ENCODE measurements around the gene SP1. TPM values are rescaled to one million over a fixed set of nuclear protein-coding genes. Genes with fewer than 3 reads are reported as not detected.

SP1 gene
- total and polyA plus RNA-seq, 9 of the 15 experiments (the other 6 are each of a cell fraction or from before 2014, with no cell fraction given): 8.0 to 65.5 (median 41.6) TPM

GRCh38 chr12:53452159-53453077 lies 72.4 kb downstream of the SP1 start (continued):
- no peak for TF ChIP-seq TRIM25 (IDR thresholded peaks at IDR 0.05; ENCODE audit: borderline replicate concordance)
- peak; percentile 73 for TF ChIP-seq ZBTB2 (IDR thresholded peaks at IDR 0.05)
- TF ChIP-seq TOE1 (IDR thresholded peaks at IDR 0.05; ENCODE audit: borderline replicate concordance): no peak
- no peak for TF ChIP-seq TOE1 (CRISPR knock-in tag; IDR thresholded peaks at IDR 0.05; ENCODE audit: borderline replicate concordance, low read depth)
- peak; percentile 64; the same call in 1 of the 2 replicates for TF ChIP-seq E2F3 (CRISPR knock-in tag; IDR thresholded peaks at IDR 0.05)
- TF ChIP-seq ILF3 (IDR thresholded peaks at IDR 0.05; ENCODE audit: borderline replicate concordance): no peak
- no peak for TF ChIP-seq ZEB2 (IDR thresholded peaks at IDR 0.05)
- TF ChIP-seq CXXC5 (CRISPR knock-in tag; IDR thresholded peaks at IDR 0.05): peak; percentile 25
- TF ChIP-seq RNF219 (CRISPR knock-in tag; IDR thresholded peaks at IDR 0.05): no peak
- no peak for TF ChIP-seq MBD2 (IDR thresholded peaks at IDR 0.05; ENCODE audit: borderline replicate concordance, low read depth)
- TF ChIP-seq KDM4B (IDR thresholded peaks at IDR 0.05; ENCODE audit: borderline replicate concordance in 2 of 2, low read depth in 1 of 2): peak in 1 of 2 experiments; percentile 94; a peak in 2 of 4 replicates
- no peak for TF ChIP-seq CREB3L1 (IDR thresholded peaks at IDR 0.05; ENCODE audit: borderline replicate concordance, low read depth)
- peak; percentile 84 to 91 for TF ChIP-seq MAZ (CRISPR knock-in tag; conservative IDR thresholded peaks at IDR 0.05 in 1 of 2, IDR thresholded peaks at IDR 0.05 in 1 of 2)
- no peak for TF ChIP-seq ARID1B (IDR thresholded peaks at IDR 0.05)
- TF ChIP-seq MXI1 (IDR thresholded peaks at IDR 0.05; ENCODE audit: low read depth, low read length): no peak
- TF ChIP-seq TAL1 (IDR thresholded peaks at IDR 0.05): no peak
- no peak for TF ChIP-seq THRAP3 (IDR thresholded peaks at IDR 0.05; ENCODE audit: borderline replicate concordance)
- TF ChIP-seq ZBTB17 (CRISPR knock-in tag; IDR thresholded peaks at IDR 0.05): peak; percentile 64; the same call in 1 of the 2 replicates
- no peak for TF ChIP-seq ZNF165 (CRISPR knock-in tag; IDR thresholded peaks at IDR 0.05; ENCODE audit: borderline replicate concordance)
- TF ChIP-seq BCOR (IDR thresholded peaks at IDR 0.05): no peak; the same call in 1 of the 2 replicates
